Hematopoietic multipotent progenitor cell (in vitro differentiated cells): ENCODE data around the gene IFITM5. TPM values are rescaled to one million over a fixed set of nuclear protein-coding genes. Genes with fewer than 3 reads are reported as not detected.
A peak's percentile ranks its signal among the peaks of the same experiment; 100 is the strongest.
"Not testable (repeated sequence)": the region's sequence is repeated elsewhere in the genome, so short reads cannot be mapped to it uniquely, and the experiment has no call there.

ENCODE experiments used
- DNase-seq, 3 donors: peaks; one replicate each; pipeline ENCODE4 v3.0.0-alpha.2; 2011 to 2015; ENCODE audit warnings: low read depth in 2 of 3, low spot score in 2 of 3
- total RNA-seq: library from RNA; depleted of rRNA; stranded (reverse); fragments of >200 nt; gene quantifications from one replicate; pipeline ENCODE4 v1.2.3, GENCODE V29; 2012

IFITM5 gene
- total RNA-seq, 1 donor = not detected

GRCh38 chr11:328516-329100 lies 29.3 kb upstream of the IFITM5 start:
- not testable (repeated sequence) for DNase-seq

DNA sequence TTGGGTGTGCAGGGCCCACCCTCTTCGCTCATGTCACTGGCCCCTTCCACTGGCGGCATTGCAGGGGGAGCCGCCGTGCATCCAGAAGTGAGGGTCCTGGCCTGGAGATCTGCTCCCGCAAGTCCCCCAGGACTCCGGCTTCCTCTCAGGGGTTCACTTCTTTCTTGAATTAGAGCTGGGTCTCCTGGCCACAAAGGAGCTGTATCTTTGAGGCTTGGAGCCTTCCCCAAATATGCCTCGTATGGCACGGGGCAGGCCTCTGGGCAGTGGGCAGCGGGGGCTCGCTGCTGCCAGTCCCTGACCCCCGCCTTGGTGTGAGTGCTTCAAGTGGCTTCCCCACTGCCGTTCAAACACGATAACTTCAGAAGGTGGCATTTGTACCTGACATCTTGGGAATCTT lies 28.7 kb upstream of the IFITM5 start:
- DNase-seq = no peak

- no peak for DNase-seq
Measured at GRCh38 chr11:327581-327923, 28.2 kb upstream of the IFITM5 start.

DNA sequence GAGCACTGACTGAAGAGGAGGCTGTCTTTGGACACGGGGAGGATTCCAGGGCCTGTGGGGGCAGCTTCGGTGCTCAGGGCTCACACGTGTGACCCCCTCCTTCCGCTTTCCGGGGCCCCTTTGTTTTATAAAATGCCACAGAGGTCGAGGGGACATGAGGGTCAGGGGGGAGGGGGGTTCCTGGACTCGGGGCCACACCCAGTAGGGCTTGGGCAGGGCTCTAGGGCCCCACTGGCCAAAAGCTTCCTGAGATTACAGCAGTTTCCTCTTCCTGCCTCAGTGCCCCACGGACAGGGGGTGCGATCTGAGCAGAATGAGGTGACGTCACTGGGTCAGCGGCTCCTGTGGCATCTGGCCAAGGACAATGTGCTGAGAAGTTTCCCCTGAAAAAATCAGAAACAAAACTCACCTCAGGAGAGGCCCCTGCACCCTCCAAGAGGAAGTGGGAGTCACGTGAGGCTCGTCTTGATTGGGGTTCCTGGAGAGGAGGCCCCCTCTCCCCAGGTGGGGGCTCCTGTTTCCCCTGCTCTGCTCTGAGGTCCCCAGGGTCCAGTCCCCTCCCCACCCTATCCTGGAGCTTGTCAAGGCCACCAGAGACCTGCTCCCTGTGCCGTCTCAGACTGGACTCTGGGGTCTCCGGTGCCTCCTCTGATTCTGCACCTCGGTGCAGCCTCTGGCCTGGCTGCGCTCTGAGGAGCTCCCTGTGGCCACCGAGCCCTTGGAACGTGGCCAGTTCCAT lies 27.7 kb upstream of the IFITM5 start:
- peak in 2 of 3 donors; percentile 75 to 77 for DNase-seq

DNA sequence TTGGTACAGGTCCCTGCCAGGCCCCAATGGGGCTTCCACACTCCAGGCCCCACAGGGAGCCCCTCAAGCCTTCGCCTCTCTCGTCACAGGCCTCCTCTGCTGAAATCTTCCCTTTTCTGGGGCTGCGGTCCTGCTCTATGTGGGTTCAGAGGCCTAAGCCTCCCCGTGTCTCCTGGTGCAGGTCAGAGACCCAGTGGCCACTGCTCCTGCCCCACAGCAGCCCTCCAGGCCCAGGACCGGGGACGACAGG lies 27.2 kb upstream of the IFITM5 start:
- no peak for DNase-seq

DNA sequence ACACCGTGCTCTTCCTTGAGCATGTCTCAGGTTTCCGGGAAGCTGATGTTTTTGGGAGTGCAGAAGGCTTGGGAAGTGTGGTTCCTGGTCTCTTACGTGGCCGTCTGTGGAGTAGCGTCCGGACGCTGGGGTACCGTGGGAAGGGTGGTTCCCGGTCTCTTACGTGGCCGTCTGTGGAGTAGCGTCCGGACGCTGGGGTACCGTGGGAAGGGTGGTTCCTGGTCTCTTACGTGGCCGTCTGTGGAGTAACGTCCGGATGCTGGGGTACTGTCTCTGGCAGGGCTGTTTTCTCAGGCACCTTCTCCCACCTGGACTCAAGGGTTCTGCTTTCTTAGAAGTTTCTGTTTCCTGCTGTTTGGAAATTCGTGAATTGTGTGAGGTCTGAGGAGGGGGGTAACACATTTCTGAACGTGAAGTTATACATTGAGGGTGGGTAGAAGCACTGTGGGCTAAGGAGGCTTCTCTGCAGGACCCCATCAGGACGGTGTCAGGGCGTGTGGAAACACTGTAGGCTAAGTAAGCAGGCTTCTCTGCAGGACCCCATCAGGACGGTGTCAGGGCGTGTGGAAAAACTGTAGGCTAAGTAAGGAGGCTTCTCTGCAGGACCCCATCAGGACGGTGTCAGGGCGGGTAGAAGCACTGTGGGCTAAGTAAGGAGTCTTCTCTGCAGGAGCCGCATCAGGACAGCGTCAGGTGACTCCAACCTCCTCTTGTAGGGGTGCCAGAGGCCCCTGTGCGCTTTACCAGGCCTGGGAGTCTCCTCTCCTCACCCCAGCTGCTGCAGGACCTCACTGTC lies 26.7 kb upstream of the IFITM5 start:
- DNase-seq = no peak

DNA sequence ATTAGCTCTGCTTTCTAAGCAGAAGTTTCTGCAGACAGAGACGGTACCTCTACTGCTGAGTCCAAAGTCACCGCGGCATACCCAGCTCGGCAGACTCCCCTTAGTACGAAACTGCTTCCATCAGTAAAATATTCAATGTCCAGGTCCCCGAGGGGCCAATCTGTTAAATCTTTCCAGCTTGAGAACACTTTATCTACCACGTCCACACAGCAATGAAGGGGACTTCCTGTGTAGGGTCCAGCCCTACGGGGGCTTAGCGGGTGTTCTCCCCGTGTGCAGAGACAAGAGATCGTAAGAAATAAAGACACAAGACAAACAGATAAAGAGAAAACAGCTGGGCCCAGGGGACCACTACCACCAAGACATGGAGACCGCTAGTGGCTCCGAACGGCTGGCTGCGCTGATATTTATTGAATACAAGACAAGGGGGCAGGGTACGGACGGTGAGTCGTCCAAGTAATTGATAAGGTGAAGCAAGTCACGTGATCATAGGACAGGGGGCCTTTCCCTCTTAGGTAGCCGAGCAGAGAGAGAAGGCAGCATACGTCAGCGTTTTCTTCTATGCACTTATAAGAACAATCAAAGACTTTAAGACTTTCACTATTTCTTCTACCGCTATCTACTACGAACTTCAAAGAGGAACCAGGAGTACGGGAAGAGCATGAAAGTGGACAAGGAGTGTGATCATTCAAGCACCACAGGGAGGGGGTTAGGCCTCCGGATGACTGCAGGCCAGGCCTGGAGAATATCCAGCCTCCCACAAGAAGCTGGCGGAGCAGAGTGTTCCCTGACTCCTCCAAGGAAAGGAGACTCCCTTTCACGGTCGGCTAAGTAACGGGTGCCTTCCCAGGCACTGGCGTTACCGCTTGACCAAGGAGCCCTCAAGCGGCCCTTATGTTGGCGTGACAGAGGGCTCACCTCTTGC lies 25.5 kb upstream of the IFITM5 start:
- not testable (repeated sequence) for DNase-seq

DNA sequence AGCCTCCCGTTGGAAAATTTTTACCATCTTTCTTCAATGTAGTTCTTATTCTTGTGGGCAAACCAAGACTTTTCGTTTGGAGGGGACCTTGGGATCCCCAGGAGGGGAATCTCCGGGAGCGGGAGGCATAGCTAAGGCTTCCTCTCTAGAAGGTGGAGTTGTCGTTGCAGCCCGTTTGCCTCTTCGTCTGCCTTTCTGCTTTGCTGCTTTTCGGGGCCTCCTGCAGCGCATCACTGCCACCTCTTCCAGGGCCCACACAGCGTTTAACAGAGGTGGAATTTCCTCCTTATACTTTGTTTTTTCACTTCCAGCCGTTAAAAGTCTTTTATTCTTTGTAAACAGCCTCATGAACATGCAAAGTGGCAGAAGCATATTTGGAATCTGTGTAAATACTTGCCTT lies 24.8 kb upstream of the IFITM5 start:
- DNase-seq = no peak

DNA sequence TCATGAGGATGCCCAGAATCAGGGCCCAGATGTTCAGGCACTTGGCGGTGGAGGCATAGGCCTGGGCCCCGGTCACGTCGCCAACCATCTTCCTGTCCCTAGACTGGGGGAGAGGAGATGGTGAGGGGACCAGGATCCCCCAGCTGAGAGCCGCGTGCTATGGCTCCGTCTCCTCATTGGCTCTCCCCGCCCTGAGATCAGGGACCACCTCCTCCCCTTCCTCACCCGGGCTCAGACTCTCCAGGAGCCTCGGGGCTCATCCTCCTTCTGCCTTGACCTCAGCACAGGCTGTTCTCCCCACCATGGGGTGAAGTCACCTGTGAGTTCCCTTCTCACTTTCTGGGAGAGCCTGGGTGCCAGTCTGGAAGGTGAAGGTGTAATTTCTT lies 20.6 kb upstream of the IFITM5 start:
- DNase-seq = not testable (repeated sequence)

GRCh38 chr11:319121-319887 lies 20.0 kb upstream of the IFITM5 start:
- DNase-seq = not testable (repeated sequence)

DNA sequence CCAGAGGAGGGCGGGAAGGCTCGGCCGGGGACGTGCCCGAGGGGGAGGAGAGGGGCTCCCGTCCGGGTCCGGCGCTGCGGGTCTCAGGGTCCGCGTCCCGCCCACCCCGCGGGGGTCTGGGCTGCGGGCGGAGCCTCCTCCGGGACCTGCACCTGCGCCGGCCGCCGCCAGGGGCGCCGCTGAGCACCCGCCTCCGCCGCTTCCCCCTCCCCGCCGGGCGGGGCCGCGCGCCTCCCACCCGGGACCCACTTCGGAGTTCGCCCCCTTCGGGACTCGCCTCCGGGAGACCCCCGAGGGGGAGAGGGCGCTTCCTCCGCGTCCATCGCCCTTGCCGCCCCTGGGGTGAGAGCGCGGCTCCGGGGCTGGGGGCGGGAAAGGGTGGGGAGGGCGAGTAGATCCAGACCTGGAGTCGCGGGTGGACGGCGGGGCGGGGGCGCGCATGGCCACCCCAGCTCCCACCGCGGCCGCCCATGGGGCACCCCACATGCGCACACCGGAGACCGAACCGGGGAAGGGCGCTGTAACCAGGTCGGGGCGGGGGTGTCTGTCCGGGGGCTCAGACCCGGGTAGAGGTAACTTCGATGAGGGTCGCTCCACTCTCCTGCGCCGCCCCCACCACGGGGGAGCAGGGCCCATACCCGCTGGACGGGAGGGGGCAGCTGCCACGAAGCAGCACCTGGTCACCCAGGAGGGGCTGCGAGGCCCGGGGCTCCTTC lies 19.2 kb upstream of the IFITM5 start:
- not testable (repeated sequence) for DNase-seq

- DNase-seq = not testable (repeated sequence)
Measured at GRCh38 chr11:317668-318404, 18.5 kb upstream of the IFITM5 start.

DNA sequence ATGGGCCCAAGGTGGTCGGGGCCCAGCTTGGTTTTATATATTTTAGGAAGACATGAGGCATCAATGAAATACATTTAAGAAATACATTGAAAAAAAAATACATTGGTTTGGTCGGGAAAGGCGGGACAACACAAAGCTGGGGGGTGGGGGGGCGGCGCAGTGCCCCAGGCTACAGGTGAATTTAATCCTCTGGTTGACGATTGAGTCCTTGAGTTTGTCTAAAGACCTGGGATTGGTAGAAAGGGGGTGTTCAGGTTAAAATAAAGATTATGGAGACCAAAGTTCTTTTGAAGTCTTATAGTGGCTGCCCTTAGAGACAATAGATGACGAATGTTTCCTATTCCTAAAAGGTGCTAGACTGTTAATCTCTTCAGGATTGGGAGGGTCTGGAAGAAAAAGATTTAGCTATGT lies 17.6 kb upstream of the IFITM5 start:
- no peak for DNase-seq

DNA sequence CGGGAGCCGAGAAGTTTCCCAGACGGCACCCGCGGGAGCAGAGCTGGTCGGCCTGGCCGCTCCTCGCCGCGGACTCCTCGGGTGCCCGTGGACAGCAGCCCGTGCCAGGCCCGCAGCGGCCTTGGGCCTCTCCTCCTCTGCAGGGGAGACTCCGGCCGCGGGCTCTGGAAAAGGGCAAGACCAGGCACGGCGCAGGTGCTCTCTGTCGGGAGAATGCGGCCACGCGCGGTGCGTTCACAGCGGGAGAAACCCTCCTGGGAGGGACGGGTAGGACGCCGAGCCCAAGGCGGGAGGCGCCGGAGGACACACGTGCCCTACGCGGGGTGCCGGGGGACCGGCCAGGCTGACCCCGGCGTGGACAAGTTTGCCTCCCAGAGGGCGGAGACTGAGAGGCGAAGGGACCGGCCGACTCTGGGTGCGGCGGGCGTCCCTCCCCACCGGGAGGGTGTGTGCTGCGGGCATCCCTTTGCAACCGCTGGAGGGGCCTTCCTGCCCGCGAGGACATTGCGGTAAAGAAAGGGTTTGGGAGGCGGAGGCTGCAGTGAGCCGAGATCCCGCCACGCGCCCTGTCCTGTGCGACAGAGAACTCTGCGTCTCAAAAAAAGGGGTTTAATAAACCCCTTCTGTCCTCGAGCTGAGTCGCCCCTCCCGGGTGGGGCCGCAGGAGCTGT lies 16.8 kb upstream of the IFITM5 start:
- no peak for DNase-seq

DNA sequence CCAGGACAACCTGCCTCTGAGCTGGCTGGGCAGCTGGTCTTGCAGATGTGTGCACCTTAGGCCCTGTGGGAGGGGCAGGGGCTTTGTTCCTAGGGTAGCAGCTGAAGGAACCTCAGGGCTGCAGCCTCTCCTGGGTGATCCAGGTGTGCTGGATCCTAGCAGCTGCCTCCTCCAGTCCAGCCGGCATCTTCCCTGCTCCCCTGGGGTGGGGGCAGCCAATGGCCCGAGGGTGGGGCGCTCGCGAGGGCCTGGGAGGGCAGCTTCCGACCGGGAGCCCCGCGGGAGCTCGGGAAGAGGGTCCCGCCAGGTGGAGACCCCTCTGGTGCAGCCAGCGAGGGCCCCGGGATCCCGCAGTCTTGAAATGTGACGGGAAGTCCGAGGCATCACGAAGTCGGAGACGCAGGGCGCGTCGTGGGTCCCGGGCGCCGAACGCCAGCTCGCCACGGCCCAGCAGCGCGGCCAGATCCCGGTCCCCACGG lies 16.2 kb upstream of the IFITM5 start:
- no peak for DNase-seq

DNA sequence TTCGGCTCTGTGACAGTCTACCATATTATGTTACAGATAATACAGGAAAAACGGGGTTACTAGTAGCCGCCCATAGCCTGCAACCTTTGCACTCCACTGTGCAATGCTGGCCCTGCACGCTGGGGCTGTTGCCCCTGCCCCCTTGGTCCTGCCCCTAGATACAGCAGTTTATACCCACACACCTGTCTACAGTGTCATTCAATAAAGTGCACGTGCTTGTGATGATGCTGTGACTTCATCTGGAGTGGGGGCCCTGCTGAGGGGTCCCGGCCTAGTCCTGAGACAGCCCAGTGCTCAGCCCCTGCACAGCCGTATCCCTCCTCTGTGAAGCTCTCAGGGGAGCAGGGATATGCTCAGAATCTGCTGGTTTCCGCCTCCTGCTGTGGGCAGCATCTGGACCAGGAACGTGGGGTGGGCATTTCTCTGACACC lies 15.7 kb upstream of the IFITM5 start:
- no peak for DNase-seq

DNA sequence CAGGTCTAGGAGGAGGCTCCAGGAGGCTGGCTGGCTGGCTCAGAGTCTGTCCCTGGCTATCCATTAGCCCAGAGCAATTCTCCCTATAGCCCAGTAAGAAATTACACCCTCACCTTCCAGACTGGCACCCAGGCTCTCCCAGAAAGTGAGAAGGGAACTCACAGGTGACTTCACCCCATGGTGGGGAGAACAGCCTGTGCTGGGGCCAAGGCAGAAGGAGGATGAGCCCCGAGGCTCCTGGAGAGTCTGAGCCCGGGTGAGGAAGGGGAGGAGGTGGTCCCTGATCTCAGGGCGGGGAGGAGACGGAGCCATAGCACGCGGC lies 15.2 kb upstream of the IFITM5 start:
- not testable (repeated sequence) for DNase-seq

DNA sequence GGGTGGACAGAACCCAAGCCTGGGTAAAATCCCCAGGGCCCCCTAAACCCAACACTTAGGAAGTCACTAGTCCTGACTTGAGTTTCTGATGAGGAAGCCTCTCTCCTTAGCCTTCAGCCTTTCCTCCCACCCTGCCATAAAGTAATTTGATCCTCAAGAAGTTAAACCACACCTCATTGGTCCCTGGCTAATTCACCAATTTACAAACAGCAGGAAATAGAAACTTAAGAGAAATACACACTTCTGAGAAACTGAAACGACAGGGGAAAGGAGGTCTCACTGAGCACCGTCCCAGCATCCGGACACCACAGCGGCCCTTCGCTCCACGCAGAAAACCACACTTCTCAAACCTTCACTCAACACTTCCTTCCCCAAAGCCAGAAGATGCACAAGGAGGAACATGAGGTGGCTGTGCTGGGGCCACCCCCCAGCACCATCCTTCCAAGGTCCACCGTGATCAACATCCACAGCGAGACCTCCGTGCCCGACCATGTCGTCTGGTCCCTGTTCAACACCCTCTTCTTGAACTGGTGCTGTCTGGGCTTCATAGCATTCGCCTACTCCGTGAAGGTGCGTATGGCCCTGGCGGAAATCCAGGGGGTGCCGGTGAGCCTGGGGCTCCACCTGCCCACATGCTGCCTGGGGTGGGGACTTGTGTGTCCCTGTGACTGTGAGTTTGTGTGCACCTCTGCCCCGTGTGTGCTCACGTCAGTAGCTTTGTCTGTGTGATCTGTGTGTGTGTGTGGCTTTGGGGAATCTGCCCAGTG lies 14.6 kb upstream of the IFITM5 start, which contains the start of gene IFITM1:
Gene IFITM1 (plus strand): TSS at position 254 of the 767 bp plus-strand sequence. CDS start 131 bp downstream, at position 385.
- DNase-seq = peak in 2 of 3 donors; percentile 59 to 68
